ENCODE measurements around the gene METTL27. TPM values are rescaled to one million over a fixed set of nuclear protein-coding genes. Genes with fewer than 3 reads are reported as not detected.
"Not testable (repeated sequence)": the region's sequence is repeated elsewhere in the genome, so short reads cannot be mapped to it uniquely, and the experiment has no call there.

METTL27 gene
- total RNA-seq, 1 donor from 2014 or later, result 3.1 TPM

DNA sequence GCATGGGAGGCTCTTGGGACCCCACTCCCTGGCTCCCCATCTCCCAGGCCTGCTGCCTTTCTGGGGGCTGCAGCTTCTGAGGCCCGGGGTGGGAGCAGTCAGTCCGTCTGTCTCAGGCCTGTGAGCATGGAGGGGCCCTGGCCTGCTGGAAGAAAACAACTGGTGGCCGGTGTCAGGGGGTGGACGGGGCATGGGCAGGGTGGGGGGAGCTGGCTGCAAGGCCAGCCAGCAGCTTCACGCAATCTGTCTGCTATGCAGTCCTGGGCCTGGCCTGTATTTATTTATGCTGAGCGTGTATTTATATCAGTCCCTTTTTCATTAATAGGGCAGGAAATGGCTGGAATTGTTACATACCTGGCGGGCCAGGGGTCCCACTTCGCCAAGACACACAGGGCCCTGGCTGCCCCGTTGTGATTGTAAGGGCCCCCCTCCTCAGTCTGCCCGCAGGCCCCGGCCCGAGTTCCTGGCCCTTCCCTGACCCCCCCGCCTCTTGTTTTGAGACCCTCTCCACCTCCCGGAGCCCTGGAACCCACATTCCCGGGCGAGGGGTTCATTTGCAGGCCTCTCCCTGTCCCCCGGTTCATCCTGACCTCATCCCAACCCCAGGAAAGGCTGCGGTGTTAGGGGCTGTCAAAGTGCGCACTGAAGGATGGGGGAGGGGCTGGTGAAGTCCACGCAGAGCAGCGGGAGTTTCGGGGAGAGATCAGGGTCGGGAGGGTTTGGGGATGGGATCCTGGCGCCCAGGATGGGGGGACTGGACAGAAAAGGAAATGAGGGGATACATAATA, 26.9 kb upstream of the METTL27 start:
- DNase-seq (ENCODE audit: low spot score), result no peak

DNA sequence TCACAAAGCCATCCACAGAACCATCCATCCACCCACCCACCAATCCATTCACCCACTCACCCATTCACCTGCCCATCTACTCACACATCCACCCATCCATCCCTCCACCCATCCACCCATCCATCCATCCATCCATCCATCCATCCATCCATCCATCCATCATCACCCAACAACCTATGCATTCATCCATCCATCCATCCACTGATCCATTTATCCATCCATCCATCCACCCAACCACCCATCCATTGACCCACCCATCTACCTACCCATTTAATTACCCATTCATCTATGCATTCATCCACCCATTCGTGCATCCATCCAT, 24.1 kb upstream of the METTL27 start:
- DNase-seq (ENCODE audit: low spot score), result no peak

DNA sequence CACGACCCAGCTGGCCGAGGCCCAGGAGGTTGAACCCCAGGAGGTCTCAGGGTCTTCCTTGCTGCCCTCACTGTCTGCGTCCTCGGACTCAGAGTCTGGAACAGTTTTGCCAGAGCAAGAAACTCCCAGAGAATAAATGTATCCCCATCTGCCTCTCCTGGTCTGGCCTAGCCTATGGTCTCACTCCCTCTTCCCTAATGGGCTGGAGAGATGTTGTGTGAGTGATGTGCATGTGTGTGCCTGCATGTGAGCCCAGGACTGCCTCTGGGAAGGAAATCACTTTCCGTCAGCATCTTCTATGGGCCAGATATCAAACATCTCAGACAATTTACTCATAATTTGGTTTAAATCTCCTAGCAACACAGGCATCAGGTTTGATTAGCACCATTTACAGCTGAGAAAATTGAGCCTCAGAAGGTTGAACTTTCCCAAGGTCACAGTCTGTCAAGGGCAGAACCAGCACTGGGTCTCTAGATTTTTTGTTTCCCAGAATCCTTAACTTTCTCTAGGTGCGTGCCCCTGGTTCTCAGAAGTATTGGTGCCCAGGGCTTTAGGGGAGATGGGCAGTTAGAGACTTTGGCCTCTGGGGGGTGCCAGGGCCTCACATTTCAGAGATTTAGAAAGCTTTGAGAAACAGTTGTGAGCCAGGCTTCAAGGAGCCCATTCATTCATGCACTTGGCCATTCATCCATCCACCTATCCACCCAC, 23.6 kb upstream of the METTL27 start:
- DNase-seq (ENCODE audit: low spot score), result peak; percentile 50

DNA sequence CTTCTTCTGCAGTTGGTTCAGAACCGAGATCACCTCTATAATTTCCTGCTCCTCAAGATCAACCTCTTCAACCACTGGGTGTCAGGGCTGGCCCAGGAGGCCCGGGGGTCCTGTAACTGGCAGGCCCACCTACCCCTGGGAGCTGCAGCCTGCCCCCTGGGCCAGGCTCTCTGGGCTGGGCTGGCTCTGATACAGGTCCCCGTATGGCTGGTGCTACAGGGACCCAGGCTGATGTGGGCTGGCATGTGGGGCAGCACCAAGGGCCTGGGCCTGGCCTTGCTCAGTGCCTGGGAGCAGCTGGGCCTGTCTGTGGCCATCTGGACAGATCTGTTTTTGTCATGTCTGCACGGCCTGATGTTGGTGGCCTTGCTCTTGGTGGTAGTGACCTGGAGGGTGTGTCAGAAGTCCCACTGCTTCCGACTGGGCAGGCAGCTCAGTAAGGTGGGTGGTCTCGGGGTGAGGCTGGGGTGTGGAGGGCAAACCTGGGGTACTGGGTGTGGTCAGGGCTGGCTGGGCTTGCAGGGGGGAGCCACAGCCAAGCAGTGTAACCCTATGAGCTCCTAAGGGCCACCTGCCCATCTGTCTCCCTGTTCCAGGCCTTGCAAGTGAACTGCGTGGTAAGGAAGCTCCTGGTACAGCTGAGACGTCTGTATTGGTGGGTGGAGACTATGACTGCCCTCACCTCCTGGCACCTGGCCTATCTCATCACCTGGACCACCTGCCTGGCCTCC, 22.8 kb upstream of the METTL27 start:
- DNase-seq (ENCODE audit: low spot score), result no peak

DNA sequence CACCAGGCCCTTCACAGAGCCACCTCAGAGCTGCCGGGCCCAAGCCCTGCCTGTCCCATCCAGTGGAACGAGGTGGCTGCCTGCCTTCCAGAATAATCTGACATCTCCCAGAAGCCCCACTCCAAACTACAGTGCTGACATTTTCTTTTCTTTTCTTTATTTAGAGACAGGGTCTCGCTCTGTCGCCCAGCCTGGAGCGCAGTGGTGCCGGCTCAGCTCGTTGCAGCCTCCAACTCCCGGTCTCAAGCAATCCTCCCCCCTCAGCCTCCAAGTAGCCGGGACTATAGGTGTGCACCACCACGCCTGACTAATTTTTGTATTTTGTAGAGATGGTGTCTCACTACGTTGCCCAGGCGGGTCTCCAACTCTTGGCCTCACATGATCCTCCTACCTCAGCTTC, 19.0 kb upstream of the METTL27 start:
- no peak for DNase-seq (ENCODE audit: low spot score)

DNA sequence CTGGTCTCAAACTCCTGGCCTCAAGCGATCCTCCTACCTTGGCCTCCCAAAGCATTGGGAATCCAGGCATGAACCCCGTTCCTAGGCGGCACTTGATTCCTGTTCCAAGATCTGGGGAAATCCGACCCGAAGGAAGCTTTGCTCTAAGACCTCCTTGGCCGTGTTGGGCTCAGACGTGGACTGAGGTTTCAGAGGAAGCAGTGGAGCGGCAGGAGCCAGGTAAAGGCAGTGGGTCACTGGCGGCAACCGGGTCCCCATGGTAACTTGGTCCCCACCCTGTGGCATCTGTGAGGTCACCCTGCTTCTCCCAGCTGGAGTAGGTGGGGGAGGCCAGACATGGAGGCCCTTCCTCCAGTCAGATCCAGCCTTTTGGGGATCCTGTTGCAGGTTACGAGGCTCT, 18.5 kb upstream of the METTL27 start, which contains the start of gene TMEM270:
TSS of gene TMEM270 (plus strand) at position 301 of the 400 bp plus-strand sequence. CDS start at position 337, 36 bp downstream.
- DNase-seq (ENCODE audit: low spot score), result no peak

DNA sequence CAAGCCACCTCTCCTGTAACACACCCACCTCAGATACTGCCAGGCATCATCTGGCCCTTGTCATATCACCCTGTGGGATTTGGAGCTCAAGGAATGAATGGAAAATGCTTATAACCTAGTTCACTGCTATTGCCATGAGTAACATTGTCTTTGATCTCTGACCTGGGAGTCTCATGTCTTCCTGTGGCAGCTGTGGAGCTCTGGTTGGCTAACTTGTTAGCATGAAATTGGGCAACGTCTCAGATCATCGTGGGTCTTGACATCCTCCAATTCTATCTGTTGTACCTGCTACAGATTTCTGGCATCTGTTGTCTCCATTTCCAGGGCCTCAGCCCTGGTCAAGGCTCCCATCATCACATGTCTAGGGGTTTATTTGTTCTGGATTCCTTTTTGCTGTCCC, 16.5 kb upstream of the METTL27 start:
- DNase-seq (ENCODE audit: low spot score), result no peak

DNA sequence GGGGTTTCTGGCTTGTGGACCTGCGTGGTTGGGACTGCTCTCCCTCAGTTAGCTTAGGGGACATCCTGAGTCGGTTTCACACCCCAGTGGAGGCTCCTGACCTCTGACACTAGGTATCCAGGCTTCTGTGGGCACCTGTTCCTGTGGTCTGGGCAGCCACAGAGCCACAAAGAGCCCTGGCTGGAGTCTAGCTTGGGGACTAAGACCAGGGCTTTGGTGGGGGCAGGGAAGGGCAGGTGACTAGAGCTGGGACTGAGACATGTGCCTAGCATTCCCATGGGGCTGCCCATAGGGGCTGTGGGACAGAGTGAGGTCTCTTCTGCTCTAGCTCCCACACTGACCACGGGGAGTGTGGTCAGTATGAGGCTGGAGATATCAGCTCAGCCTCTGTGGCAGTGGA, 14.6 kb upstream of the METTL27 start:
- no peak for DNase-seq (ENCODE audit: low spot score)

DNA sequence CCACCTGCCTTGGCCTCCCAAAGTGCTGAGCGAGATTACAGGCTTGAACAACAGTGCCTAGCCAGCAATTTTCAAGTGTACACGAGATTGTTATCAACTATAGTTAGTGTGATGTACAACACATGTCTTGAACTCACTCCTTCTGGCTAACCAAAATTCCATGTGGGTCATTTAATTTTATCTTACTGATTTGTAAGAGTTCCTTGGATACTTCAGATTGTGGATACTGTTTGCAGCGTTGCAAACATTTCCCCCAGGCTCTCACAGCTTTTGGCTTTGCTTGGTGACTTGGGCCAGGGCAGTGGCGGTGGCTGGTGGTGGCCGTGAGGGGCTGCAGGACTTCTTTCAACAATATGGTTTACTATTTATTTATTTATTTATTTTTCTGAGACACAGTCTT, 10.2 kb upstream of the METTL27 start:
- no peak for DNase-seq (ENCODE audit: low spot score)

DNA sequence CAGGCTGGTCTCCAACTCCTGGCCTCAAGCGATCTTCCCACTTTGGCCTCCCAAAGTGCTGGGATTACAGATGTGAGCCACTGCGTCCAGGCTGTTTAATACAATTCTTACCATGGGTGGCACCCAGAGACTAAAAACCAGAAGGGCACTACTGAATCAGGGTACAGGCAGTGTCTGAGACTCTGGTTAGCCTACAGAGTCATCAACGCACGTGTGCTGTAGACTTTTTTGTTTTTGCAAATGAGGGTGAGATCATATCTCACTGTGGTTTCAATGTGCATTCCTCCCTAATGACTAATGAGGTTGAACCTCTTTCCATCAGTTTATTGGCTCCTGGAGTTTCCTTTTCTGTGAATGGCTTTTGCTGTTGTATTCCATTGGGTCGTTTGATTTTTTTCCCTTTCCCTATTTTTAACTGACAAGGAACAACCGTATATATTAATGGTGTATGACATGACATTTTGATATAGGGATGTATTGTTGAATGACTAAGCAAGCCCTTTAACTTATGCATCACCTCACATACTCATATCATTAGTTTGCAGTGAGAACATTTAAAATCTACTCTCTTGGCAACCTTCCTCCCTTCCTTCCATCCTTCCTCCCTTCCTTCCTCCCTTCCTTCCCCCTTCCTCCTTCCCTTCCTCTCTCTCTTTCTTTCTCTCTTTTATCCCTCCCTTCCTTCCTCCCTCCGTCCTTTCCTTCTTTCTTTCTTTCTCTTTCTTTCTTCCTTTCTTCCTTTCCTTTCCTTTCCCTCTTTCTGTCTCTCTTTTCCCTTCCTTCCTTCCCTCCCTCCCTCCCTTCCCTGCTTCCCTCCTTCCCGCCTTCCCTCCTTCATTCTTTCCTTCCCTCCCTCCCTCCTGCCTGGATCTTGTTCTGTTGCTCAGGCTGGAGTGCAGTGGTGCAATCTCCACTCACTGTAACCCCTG, 9.4 kb upstream of the METTL27 start:
- DNase-seq (ENCODE audit: low spot score), result peak; percentile 48

DNA sequence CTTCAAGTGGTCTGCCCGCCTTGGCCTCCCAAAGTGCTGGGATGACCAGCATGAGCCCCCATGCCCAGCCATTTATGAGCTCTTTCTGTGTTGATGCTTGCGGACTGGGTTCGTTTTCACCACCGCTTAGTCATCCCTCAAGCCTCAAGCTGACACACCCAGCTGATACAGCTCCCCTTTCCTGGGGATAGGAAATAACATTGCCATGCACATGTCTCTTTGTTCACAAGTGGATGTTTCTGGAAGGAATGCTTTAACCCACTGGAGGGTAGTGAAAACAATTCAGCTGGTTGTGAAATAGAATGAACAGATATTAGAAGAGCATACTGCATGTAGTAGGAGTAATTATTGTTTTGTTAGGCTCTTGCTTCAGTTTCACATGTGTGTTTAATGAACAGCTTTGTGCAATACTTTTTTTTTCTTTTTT, 8.5 kb upstream of the METTL27 start:
- peak; percentile 50 for DNase-seq (ENCODE audit: low spot score)

DNA sequence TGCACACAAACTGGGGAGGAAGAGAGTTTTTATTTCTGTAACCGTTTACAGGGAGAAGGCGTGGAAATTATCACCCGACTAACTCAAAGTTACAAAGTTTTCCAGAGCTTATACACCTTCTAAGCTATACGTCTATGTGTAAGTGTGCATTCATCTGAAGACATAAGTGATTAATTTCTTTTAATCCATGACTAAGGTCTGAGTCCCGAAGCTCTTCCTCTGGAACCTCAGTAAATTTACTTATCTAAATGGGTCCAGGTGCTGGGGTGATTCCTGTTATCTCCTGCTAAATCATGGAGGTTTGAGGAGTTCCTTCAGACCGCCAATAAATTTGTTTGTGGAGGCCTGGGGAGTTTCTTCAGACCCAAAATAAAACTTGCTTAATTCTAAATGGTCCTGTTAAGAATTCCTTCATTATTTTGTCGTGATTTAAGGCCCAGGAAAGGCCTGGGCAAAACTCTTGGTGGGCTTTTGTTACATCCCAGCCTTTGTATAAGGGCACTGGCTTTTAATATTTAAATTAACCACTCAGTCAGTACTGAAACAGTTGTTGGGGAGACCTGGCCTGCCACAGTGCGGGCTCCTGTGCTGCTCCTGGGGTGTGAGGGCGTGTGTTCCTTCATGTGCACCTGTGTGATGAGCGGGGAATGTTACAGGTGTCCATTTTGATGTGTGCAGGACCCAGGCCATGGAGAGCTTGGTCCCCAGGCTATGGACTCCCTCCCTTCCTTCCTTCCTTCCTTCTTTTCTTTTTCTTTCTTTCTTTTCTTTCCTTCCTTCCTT, 5.8 kb upstream of the METTL27 start:
- DNase-seq (ENCODE audit: low spot score), result no peak

DNA sequence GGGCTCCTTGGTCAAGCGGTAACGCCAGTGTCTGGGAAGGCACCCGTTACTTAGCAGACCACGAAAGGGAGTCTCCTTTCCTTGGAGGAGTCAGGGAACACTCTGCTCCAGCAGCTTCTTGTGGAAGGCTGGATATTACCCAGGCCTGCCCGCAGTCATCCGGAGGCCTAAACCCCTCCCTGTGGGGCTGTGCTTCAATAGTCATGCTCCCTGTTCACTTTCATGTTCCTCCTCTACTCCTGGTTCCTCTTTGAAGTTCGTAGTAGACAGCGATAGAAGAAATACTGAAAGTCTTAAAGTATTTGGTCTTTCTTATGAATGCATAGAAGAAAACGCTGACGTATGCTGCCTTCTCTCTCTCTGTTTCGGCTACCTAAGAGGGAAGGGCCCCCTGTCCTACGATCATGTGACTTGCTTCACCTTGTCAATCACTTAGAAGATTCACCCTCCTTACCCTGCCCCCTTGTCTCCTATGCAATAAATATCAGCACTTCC, 3.4 kb upstream of the METTL27 start:
- DNase-seq (ENCODE audit: low spot score), result not testable (repeated sequence)

DNA sequence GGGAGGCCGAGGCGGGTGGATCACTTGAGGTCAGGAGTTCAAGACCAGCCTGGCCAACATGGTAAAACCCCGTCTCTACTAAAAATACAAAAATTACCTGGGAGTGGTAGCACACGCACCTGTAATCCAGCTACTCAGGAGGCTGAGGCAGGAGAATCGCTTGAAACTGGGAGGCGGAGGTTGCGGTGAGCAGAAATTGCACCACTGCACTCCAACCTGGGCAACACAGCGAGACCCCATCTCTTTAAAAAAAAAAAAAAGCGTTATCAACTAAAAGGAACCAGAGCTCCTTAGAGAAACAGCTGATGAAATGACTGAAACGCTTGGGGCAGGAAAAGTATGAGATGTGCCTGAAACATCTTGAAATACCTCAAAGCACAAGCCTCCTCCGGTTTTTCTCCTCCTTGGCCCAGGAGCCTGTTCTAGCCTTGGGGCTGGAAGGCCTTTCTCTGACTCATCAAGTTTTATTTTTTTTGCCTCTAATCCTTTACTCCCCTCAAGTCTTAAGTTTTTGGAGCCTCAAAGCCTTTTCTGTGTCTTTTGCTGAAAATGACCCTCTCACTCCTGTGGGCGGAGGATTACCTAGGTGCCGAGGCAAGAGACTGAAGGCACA, 2.6 kb upstream of the METTL27 start:
- DNase-seq (ENCODE audit: low spot score), result no peak

DNA sequence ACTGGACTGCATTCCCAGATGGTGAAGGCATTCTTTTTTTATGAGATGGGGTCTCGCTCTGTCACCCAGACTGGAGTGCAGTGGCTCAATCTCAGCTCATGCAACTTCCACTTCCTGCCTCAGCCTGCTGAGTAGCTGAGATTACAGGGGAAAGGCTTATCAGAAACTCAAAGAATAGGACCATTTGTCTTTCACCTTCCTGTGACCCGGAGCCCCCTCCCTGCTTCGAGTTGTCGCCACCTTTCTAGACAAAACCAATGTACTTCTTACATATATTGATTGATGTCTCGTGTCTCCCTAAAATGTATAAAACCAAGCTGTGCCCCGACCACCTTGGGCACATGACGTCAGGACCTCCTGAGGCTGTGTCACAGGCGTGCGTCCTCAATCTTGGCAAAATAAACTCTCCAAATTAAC, 1.8 kb upstream of the METTL27 start:
- DNase-seq (ENCODE audit: low spot score), result no peak

DNA sequence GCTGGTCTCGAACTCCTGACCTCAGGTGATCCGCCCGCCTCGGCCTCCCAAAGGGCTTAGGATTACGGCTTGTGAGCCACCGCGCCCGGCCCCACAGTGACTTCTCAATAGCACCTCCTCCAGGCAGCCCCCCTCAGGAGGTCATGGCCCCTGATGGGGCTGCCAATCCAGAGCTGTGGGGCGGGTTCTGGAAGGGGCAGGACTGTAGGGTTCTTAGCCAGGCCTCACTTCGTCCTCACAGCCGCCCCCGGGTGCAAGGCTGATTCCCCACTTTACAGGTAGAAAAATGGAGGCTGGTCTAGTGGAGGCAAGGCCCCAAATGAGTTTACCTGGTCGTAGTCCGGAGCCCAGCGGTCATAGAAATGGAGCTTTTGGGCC, 638 bp downstream of the METTL27 start:
- no peak for DNase-seq (ENCODE audit: low spot score)

DNA sequence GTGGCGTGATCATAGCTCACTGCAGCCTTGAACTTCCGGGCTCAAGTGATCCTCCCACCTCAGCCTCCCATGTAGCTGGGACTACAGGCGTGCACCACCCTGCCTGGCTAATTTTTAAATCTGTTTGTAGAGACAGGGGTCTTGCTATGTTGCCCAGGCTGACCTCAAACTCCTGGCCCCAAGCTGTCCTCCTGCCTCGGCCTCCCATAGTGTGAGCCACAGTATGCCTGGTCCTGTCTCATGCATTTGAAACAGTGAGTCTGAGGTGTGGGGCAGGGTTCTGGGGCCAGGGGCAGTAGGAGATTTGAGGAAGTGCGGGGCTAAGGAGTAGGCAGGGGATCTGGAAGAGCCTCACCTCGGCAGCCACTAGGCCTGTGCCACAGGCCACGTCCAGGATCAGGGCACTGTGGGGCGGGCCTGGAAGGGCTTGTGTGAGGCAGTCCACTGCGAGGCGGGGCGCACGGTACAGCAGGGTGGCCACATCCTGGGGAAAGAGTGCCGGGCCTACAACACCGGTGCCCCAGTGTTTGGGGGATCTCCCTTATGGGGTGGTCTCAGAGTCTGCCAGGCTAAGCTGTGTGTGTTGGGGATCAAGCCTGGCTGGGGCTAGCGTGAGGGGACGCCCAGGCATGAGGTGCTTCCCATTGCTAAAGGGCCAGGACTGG, 1.5 kb downstream of the METTL27 start:
- no peak for DNase-seq (ENCODE audit: low spot score)

DNA sequence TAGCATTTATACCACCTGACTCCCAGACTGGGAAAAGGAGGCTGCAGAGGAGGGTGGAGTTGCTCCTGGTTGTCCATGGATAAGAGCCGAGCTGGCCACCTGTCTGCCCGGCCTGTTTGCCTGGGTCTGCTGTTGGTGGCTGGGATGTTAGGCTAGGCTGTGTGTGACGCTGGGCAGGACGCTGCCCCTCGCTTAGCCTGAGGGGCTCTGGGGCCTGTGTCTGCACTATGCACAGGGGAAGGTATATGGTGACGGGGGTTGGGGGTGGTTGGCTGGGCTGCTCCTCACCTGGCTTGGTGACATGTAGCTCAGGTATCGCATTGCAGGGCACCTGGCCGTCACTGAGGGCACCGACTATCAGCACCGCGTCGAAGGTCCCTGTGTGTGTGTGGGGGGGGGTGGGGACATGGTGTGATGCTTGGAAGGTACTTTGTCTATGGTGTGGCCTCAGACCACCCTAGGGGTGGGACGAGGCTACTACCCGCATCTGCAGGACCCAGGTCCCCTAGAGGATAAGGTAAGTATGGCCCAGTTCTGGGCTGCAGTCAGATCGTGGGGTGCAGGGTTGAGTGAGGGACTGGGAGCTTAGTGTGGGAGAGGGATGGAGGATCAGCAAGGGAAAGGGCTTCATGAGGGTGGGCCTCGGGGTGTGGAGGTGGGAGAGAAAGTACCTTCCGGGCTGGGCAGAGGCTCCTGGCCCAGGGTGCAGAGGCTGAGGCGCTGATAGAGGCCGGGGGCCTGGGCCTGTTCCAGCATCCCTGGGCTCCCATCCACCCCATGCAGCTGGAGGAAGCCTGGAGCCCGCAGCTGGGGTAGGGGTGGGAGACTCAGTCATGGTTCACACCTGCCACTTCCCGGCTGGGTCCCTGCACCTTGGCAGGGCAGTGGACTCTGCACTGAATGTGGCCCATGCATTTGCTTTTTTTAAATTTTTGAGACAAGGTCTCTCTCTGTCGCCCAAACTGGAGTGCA, 2.3 kb downstream of the METTL27 start:
- no peak for DNase-seq (ENCODE audit: low spot score)

All from mucosa of gallbladder (tissue), 1 donor.